Right lung (tissue), 5 donors: ENCODE results near the gene TMEM200B. TPM values are rescaled to one million over a fixed set of nuclear protein-coding genes. Genes with fewer than 3 reads are reported as not detected.
"Not testable (repeated sequence)": the region's sequence is repeated elsewhere in the genome, so short reads cannot be mapped to it uniquely, and the experiment has no call there.

ENCODE experiments used
- DNase-seq, 2 donors: peaks; one replicate each; pipeline ENCODE4 v3.0.0-alpha.2; 2013
- polyA plus RNA-seq, 5 donors: library from polyadenylated mRNA; unstranded; fragments of 120-200 nt; gene quantifications; one replicate each; pipeline versions ENCODE4 v1.2.1 to v1.2.3, GENCODE V29; 2013; ENCODE audit warnings: inconsistent platforms in 1 of 5, low replicate concordance in 1 of 5; ENCODE audit not compliant: insufficient read length in 5 of 5, insufficient read depth in 1 of 5

The TMEM200B gene
- polyA plus RNA-seq, 5 donors, result 10.2 to 17.2 (median 15.8) TPM

- DNase-seq, result no peak
These were observed 10.1 kb downstream of the TMEM200B start for GRCh38 chr1:29113413-29114117.

DNA sequence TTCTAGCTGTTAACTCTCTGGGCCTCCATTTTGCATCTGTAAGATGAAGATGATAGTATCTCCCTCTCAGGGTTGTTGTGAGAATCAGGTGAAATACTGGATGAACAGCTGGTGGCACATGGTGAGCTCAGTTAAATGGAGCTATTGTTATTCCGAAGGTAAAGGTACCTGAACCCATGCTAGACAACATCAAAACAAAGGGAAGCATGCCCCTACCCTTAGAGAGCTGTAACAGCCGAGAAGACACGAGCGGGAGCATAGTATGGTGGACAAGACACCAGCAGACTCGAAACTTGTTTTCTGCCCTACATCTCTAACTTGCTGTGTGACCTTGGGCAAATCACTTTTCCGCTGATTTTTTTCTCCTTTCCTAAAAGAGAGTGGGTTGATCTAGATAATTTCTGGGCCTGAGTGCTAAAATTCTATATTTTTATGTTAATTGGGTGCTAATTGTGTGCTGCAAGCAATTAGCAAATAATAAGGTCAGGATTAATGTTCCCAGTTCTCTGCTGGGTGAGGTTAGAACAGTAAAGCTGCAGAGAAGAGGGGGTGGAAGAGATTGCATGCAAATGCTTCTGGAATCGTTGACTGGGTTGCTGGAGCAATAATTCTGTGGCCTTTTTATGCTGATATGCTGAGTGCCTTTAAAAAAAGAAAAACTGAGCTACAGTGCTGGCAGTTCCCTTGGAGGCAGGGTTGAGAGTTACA, 10.8 kb downstream of the TMEM200B start:
- DNase-seq, result no peak

DNA sequence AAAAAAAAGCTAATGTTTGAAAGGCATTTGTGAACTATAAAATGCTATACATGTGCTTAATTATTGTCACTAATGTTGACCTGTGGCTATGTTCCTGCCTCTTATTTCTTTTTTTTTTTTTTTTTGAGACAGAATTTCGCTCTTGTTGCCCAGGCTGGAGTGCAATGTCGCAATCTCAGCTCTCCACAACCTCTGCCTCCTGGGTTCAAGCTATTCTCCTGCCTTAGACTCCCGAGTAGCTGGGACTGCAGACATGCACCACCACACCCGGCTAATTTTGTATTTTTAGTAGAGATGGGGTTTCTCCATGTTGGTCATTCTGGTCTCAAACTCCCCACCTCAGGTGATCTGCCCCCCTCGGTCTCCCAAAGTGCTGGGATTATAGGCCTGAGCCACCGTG, 15.7 kb downstream of the TMEM200B start:
- not testable (repeated sequence) for DNase-seq

DNA sequence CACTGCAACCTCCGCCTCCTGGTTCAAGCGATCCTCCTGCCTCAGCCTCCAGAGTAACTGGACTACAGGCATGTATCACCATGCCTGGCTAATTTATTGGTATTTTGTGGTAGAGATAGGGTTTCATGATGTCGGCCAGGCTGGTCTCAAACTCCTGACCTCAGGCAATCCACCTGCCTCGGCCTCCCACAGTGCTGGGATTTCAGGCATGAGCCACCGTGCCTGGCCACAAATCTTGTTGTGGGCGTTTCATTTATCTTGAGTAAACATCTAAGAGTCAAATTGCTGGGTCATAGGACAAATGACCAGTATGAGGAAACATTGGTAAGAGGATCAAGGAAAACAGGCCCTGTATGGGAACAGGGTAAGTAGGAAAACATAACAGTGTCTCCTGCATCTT, 17.9 kb downstream of the TMEM200B start:
- no peak for DNase-seq

DNA sequence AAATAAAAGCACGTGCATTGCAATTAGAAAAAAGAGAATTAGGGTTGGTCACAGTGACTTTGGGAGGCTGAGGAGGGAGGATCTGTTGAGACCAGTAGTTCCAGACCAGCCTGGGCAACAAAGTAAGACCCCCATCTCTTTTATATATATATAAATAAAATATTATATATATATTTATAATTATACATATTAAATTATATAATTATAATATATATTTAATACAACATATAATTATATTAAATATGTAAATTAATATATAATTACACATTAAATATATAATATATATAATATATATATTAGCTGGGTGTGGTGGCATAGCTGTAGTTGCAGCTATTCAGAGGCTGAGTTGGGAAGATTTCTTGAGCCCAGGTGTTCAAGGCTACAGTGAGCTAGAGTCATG, 23.2 kb downstream of the TMEM200B start:
- no peak for DNase-seq

DNA sequence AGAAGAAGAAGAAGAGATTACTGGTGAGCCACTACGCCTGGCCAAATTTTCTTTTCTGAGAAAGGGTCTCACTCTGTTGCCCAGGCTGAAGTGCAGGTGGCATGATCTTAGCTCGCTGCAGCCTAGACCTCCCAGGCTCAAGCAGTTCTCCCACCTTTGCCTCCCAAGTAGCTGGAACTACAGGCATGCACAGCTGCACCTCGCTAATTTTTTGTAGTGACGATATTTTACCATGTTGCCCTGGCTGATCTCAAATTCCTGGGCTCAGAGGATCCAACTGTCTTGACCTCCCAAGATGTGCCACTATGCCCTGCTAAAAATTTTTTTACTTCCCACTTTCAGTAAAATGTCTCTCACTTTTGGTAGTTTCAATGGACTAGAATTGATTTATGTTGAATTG, 24.4 kb downstream of the TMEM200B start:
- DNase-seq, result no peak

DNA sequence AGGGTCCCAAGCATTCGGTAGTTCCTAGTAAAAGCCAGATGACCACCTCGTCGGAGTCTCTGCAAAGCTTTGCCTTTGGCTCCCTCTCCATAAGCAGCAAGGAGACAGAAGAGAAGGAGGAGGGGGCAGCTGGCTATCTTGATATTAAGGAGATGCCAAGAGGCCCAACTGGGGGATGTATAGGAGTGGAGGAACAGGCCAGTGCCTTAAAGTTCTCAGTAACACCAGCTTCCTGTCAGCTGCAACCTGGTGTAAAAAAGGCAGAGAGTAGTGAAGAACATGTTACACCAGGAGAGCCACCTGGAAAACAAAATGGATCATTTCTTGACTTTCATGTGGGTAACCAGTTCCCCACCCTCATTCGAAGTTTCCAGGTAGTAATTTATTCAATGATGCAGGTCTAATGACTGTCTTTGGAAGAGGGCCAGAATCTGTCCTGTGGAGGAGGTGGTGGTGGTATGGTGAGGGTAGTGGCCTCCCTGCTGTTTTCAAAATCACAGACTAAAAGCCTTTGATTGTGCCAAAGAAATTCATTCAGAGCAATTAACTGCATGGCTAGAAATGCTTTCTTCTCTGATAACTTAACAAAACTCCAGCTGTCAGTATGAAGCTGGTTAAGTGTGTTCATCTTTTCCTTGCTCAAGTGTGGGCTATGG, 27.3 kb downstream of the TMEM200B start:
- no peak for DNase-seq

DNA sequence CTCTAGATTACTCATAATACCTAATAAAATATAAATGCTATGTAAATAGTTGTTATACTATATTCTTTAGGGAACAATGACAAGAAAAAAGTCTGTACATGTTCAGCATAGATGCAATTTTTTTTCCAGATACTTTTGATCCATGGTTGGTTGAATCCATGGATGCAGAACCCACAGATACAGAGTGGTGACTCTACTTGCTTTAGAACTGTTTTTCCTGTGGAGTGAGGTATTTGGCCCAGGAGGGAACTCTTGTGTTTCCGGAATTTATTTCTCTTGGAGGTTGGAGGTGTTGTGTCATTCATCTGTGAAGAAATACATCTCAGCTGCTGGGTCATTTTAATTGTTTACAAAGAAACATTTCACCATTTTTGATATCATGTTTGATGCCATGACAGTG, 28.7 kb downstream of the TMEM200B start:
- no peak for DNase-seq

- no peak for DNase-seq
These were observed 29.3 kb downstream of the TMEM200B start for GRCh38 chr1:29094433-29094832.

- not testable (repeated sequence) for DNase-seq
These were observed 31.0 kb downstream of the TMEM200B start for GRCh38 chr1:29092704-29093103.

GRCh38 chr1:29090937-29091618, 32.6 kb downstream of the TMEM200B start:
- no peak for DNase-seq

- DNase-seq, result no peak
These were observed 39.5 kb downstream of the TMEM200B start for GRCh38 chr1:29084196-29084521.

- no peak for DNase-seq
These were observed 40.1 kb downstream of the TMEM200B start for GRCh38 chr1:29083317-29084195.

GRCh38 chr1:29082519-29082918, 41.2 kb downstream of the TMEM200B start:
- DNase-seq, result no peak

GRCh38 chr1:29081201-29081600, 42.5 kb downstream of the TMEM200B start:
- DNase-seq, result no peak

- not testable (repeated sequence) for DNase-seq
These were observed 43.6 kb downstream of the TMEM200B start for GRCh38 chr1:29079916-29080629.

GRCh38 chr1:29077155-29077554, 46.5 kb downstream of the TMEM200B start:
- no peak for DNase-seq
